GM12873 (cell line): ENCODE results near the gene NEIL1.

ENCODE experiments used
- TF ChIP-seq, protein P1 (sequence below): IDR thresholded peaks from 2 replicates; pipeline ENCODE4 v1.5.1; 2012; ENCODE audit warnings: low read depth, mild to moderate bottlenecking, moderate library complexity, low read length, control low read depth; ENCODE audit not compliant: insufficient read depth; ENCODE audit errors: missing control alignments

The NEIL1 gene

DNA sequence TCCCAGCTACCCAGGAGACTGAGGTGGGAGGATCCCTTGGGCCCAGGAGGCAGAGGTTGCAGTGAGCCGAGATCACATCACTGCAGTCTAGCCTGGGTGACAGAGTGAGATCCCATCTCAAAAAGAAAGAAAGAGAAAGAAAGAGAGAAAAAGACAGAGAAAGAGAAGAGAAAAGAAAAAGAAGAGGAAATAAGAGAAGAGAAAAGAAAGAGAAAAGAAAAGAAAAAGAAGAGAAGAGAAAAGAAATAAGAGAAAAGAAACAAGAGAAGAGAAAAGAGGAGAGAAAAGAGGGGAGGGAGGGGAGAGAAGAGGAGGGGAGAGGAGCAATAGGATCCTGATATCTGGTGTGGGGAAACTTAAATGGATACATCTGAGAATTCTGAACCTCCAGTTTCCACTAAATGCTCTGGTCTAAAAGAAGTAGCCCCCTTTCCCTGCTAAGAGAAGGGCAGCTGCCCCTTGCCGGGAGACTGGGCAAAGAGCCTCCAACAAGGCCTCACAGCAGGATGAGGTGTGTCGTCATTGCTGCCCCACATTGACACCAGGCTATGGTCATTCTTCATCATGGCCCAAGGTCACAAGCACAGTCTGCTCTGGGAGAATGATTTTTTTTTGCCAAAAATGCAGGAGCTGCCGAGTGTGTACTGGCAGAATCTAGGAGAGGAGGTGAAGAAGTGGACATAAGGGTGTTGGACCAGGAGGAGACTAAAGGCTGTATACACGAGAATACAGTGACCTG lies 32.1 kb upstream of the NEIL1 start:
- TF ChIP-seq, protein P1, sequence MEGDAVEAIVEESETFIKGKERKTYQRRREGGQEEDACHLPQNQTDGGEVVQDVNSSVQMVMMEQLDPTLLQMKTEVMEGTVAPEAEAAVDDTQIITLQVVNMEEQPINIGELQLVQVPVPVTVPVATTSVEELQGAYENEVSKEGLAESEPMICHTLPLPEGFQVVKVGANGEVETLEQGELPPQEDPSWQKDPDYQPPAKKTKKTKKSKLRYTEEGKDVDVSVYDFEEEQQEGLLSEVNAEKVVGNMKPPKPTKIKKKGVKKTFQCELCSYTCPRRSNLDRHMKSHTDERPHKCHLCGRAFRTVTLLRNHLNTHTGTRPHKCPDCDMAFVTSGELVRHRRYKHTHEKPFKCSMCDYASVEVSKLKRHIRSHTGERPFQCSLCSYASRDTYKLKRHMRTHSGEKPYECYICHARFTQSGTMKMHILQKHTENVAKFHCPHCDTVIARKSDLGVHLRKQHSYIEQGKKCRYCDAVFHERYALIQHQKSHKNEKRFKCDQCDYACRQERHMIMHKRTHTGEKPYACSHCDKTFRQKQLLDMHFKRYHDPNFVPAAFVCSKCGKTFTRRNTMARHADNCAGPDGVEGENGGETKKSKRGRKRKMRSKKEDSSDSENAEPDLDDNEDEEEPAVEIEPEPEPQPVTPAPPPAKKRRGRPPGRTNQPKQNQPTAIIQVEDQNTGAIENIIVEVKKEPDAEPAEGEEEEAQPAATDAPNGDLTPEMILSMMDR: no peak

DNA sequence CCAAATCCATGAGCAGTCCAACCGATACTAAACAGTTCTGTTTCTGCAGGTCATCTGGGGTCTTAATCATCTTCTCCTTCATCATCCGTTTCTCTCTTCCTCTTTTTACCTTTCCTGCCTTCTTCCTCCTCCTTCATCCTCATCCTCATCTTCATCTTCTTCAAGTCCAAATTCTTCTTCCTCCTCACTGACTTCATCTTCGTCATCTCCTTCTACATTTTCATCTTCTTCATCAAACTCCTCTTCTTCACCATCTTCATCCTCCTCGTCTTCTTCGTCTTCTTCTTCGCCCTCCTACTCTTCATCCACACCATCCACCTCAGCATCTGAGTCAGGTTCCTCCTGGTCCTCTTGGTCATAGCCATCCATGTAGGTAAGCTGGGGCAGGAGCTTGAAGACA lies 25.1 kb upstream of the NEIL1 start:
- TF ChIP-seq, protein P1: no peak

DNA sequence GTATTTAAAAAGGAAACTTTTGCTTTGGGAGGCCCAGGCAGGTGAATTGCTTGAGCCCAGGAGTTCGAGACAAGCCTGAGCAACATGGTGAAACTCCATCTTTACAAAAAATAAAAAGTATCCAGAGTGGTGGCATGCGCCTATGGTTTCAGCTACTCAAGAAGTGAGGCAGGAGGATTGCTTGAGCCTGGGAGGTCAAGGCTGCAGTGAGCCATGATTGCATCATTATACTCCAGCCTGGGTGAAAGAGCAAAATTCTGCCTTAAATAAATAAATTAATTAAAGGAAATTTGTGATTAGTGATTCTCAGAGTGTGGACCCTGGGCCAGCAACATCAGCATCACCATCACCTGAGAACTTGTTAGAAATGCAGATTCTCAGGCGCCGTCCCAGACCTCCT lies 20.9 kb upstream of the NEIL1 start:
- TF ChIP-seq, protein P1: no peak

DNA sequence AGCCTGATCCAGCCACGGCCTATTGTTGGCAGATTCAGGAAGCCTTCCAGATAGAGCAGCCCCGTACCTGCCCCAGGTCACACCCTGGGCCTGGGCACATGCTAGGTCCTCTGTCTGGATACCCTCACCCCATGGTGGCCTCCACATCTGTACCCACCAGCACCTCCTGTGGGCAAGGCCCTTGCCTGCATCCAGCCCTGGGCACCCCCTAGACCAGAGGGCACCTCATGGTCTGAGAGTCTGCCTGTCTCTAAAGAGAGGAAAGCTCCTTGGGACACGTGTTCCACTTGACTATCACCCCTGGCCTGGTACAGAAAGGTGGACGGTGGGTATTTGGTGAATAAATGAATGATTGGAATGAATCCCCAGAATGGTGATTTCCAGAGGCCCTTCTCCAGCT lies 19.8 kb upstream of the NEIL1 start:
- TF ChIP-seq, protein P1: no peak

DNA sequence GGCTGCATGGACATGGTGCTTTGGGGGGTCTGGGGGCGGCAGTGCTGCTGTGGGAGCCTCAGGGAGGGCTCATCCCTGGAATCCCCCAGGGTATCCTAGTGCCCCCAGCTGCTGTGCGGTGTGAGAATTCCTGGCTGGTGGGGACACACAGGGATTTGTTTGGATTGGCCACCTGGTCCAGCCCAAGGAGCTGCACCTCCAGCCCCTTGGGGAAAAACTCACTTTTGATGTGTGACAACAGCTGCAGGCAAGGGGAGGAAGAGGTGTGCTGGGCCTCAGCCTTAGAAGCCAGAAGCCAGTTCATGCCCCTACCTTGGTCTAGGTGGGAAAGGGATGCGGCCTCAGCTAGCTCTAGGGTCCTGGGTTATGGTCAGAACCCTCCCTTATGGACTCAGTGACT lies 19.3 kb upstream of the NEIL1 start:
- TF ChIP-seq, protein P1: no peak

DNA sequence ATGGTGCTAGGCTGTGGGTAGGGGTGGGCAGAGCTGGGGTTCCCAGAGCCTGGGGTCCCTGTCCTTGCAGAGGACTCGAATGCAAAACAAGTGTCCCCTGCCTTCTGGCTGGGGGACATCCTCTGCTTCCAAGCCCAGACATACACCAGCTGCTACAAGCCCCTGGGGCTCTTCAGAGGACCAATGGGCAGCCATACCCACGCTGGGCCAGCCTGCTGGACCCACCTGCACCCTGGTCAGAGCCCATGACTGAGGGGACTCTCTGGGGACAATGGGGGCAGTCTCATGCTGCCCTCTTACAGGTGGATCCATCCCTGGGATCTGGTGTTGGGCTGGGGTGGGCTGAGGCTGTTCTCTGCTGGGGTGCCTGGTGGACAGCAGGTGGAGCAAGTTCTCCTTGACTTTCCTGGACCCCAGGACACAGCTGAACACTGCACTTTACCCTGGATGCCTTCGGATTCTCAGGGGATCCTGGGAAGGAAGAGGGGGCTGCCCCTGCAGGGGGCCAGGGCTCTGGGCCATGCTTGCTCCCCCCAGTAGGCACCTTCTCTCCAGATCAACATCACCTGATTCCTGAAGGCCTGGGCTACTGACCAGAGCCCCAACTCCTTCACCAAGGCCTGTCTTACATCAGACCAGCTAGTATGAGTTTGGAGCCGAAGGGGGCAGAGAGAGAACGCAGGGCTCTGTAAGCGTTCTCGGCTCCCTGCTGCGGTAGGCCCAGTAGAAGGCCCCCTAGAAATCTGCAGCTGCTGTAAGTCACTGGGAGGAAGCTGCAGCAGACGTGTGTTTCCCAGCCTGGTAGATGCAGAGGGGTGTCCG lies 18.1 kb upstream of the NEIL1 start:
- TF ChIP-seq, protein P1: no peak

DNA sequence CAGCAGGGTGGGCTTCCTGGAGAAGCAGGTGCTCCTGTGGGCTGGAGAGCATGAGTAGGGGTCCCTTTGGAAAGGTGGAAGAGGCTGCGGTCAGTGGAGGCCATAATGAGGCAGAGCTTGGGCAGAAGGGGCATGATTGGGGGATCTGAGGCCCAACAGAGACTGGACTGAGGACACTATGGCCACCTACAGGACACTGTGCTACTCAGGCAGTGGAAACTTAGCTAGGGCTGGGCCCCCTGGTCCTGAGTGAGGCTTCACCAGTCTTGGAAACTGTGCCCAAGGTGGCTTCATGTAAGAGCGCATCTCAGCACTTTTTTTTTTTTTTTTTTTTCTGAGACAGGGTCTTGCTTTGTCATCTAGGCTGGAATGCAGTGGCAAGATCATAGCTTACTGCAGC lies 17.3 kb upstream of the NEIL1 start:
- TF ChIP-seq, protein P1: no peak
